HG03521 (cell line): ENCODE data around the gene MGAT4B.
A peak's percentile ranks its signal among the peaks of the same experiment; 100 is the strongest.

Experiments
- ATAC-seq: cut with Tn5 transposase; IDR thresholded peaks from one replicate; pipeline ENCODE4 v1.9.1; 2021; ENCODE audit warnings: mild to moderate bottlenecking, moderate library complexity; ENCODE audit not compliant: unreplicated experiment

The MGAT4B gene

DNA sequence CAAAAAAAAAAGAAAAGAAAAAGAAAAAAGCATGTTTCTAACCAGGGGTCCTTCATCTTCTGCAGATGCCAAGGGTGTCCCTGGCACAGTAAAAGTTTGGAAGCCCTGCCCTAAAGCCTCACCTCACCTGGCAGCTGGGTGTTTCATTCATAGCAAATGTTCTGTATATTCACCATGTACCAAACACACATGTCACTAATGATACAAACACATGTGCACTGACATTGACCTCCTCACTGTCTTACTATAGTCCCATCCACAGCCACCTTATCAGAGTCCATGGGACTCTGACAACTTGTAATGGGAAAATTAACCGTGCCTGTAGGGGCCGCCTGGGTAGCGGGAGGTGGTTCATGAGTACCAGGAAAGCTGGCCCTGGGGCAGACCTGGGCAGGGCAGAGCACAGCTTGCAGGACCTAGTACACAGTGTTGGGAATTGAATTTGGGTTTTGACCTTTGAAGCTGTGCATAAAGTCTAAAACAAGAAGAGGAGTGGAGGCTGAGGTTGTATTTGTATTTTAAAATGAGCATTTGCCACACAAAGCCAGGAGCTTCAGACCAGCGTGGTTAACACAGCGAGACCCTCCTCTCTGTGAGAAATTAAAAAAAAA lies 6.4 kb upstream of the MGAT4B start:
- ATAC-seq: no peak

DNA sequence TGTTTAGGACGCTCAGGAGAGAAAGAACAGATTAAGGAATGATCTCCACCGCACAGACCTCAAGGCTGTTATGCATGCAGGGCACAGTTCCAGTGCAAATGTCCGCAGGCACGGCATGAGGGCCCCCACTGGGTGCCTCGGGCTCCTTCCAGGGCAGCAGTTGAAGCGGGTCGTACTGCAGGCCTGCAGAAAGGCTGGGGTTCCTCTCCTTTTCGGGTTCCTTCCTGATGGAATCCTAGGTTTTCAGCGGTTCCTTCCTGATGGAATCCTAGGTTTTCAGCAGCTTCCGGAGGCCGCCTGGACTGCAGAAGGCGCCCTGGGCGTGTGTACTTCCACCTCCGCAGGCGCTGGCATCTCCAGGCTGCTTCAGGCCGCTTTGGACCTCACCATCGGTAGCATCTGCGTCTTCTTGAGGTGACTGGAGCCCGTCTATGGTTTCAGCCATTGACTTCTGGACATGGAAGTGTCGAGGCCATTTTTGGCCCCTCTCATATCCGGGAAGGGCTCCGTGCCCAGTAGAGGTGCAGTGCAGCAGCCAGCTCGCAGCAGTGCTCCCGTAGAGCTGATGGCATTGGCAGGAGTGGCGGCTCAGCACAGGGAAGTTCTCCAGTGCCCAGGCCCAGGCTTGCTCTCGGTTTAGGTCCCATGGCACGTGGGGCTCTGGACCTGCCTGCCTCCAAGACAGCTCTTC lies 5.6 kb upstream of the MGAT4B start:
- ATAC-seq: no peak

DNA sequence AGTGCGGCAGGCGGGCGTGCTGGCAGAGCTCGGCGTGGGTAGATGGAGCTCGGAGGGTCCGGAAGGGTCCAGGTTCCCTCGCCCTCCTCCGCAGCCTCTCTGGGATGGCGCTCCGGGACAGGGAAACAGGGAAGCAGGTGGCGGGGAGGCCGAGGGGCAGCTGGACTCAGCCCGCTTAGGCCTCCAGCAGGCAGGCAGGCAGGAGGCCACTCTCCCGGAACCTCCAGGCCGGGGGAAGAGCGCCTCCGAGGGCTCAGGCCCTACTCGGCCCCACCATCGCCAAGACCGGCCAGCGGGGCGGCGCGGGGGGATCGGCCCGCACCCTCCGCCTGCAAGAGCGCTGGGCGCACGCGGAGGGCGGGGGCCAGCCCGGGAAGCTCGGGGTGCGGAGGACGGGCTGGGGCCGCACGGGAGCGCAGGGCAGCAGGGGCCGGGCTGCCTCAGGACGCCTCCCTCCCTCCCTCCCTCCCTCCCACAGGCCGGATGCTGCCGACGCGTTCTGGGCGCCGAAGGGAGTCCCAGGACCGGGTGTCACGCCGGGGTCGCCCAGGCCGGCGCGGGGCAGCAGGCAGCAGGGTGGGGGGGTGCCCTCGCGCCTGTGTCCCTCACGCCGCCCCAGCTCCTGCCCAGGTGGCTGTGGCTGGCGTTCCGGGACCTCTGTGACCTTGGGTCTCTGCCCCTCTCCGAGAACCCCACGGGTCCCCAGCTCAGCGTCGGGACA lies 977 bp downstream of the MGAT4B start:
- peak; percentile 10 for ATAC-seq

DNA sequence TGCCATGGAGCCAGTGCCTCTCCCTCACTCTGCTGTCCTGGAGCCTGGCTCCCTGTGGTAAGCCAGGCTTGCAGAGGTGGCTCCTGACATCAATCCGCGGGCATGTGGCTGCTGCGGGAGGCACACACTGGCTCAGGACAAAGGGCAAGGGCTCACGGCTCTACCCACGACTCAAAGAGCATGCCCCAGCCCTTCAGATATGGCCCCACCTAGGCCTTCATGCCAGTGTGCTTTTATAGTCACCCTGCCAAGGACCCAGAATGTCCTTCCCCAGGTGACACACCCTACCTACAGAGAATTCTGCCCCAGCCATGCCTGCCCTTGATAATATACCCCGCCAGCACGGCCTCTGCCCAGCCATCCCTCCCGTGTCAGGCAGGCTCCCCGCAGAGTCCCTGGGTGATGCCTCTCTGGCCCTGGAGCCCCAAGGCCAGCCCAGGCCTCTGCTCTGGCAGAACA lies 1.6 kb downstream of the MGAT4B start:
- no peak for ATAC-seq

DNA sequence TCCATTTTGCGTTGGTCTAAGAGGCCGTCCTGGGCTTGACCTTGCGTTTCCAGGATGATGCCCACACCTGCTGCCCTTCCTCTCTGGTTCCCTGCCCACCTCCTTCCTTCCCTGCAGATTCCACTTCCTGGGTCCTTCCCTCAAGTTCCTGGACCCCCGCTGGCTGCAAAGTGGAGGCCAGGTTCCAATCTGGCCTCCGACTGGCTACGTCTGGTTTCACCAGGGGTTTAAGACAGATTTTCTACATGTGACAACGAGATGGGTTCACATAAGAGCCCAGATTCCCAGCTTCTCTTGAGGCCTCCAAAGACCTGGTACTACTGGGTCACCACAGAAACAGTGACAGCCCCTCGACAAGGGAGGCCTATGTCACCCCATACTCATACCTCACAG lies 2.1 kb downstream of the MGAT4B start:
- ATAC-seq: no peak

DNA sequence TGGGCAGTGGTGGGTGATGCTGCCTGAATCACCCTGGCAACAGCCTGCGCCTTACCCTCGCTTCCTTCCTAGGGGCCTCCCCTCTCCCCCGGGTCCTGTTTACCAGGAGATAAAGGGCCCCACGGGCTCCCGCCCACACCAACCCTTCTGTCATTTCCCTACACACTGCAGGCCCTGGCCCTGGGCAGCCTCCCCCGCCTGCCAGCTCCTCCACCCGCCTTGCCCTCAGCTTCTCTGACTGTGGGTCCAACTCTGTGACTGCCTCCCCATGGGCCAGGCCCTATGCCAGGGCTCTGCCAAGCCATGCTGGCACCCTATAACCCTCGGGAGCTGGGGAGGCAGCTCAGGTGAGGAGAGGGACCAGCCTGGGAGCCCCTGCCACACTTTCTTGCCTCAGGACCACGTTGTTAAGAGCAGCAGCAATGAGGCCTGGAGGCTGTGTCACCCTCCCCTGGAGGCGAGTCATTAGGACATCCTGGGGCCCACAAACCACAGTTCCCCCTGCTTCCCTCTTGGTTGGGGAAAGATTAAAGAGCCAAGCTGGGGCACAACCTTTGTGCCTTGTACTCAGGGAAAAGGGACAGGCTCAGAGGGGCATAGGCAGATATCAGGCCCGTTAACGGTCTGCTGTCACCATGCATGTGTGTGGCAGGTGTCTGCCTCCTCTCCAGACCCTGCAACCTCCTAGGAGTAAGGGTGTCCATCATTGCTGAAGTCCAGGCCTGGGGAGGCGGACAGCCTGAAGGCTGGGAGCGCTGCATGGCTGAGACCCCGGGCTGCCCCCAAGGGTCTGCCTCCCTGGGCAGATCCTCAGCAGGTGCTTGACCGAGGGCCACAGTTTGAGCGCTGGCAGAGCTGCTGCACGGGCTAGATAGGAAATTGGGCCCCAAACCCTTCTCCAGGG lies 2.8 kb downstream of the MGAT4B start:
- no peak for ATAC-seq

DNA sequence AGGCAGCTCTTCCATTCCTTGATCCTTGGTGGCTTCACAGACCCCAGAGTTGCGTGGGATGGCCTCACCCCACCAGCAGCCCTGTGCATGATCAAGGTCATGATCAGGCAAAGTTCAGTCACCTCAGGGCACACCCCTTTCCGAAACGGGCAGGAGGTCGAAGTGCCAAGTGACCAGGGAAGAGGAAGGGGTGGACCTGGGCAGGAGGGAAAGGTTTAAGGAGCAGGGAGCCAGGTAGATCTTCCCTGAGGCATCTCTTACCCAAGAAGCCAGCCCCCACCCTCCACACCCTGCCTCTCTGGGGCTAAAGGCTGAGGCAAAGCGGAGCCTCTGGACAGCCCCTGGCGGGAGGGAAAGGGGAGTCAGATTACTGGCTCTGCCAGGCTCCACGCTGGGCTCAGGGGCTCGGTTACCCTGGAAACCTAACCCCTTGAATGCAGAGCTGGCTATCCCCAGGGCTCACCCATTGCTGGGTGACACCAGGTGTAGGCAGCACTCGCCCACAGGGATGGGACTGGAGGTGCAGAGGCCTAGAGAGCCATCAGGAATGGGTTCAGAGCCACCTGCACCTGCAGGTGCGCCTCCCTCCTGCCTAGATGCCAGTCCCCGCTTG lies 3.6 kb downstream of the MGAT4B start:
- no peak for ATAC-seq

DNA sequence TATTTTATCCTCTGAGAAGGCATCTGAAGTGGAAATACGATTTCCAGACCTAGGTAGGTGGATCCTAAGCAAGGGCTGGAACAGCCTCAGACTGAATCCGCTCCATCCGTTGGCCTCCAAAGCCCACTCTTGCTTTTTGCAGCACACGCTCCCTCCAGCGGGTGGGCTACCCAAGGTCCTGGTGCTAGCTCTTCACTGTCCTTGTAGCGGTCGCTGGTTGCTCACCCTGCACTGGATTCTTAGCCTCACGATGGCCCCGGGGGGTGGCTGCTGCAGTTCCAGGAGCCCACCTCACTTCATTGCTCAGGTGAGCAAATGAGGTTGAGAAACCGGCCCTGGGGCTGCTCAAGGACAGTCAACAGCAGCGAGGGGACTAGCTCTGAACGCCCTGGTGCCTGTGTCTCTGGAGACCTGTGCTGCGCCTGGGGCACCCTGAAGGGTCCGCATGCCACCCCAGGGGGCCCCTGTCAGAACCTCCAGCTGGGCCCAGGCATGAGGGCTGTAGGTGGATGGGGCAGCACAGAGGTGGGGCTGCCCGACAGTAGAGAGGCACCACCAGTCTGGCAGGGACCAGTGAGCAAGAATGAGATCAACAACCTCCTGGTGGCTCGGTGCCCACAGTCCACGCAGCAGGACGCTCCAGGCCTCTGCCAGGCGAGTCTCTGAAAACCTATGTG lies 4.3 kb downstream of the MGAT4B start:
- ATAC-seq: no peak

DNA sequence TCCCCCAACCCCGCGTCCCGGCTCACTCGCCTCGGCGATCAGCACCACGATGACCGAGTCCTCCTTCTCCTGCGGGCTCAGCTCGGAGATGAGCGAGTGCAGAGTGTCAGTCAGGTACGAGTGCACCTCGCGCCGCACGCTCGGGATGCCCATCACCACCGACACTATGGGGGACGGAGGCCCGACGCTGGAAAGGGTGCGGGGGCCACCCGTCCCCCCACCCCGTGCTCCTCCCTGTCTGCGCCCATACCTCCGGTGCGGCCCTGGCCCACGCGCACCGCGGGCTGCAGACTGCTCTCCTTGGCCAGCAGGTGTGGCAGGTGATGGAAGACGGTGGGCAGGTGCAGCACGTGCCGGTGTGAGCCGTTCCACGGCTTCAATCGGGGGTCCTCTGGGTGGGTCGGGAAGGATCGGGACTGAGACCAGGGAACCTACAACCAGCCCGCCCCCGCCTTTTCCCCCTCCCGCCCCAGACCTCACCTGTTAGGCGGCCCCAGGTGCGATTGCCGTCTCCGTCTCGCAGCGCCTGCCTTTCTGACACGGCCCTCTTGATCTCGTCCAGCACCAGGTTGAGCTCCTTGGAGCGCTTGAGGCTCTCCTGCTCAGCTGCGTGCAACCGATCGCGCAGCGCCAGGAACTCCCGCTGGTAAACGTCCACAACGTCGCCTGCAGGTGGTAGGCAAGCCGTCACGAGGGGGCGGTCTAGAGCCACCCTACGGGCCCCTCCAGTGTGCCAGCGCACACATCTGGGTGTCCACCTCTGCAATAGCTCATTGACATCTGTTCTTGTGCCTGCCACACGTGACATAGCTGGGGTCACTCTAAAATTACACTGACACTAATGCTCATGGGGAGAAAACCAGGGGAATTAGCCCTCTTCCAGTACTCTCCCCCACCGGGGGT lies 5.1 kb downstream of the MGAT4B start:
- no peak for ATAC-seq

DNA sequence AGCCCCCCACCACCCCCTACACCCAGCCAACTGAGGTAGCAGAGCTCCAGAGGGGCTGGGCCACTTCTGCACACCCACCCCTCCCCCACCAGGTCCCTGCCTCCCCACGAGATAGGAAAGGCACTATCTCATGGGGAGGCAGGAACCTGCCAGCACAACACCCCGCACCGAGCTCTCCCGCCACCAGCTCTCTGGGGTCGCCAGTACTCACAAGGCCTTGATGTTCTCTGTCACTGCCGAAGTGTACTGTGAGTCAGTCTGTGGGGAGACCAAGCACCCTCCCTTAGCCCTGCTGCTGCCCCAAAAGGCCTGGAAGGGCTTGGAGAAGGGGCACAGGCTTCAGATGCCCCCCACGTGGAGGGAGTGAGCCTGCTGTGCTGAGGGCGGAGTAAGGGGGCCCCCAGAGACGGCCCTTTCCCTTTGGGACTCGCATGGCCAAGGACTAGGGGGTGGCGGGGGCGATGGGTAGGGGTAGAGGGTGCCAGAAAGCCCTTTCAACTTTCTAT lies 5.9 kb downstream of the MGAT4B start:
- no peak for ATAC-seq

DNA sequence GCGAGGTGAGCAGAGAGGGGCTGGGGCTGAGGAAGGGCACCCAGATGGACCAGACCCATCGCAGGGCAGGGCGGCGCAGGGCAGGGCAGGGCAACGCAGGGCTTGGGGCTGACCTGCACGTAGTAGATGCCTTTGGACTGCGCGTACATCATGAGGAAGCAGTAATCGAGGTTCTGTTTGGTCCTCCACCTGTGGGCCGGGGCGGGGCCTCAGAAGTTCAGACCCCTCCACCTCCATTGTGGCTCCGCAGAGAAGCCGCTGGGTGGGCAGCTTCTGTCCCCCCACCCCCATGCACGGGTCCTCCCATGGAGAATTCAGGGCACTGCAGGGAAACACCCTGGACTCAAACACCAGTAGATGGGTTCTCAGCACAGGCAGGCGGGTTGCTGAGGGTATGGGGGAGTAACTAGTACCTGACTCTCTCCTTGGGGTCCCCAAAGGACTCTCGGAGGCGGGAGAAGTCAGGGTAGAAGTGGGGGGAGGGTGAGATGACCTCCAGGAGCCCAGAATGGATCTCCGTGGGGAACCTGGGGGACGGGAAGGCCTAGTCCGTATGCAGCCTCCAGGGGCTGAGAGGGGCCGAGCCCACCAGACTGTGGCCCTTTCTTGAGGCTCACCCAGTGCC lies 6.5 kb downstream of the MGAT4B start:
- no peak for ATAC-seq

DNA sequence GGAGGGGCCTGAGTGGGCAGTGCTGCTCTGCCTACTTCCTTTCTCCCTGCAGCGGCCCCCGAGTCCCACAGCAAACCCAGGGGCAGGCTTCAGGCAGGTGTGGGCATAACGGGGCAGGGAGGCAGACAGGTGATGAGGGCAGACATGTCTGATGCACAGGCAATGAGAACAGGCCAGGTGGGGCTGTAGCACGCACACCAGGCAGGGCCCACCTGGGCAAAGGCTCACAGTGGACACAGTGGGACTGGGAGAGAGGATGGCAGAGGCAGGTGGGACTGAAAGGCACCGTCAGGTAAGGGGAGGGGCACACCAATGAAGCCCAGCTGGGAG lies 7.1 kb downstream of the MGAT4B start:
- no peak for ATAC-seq

DNA sequence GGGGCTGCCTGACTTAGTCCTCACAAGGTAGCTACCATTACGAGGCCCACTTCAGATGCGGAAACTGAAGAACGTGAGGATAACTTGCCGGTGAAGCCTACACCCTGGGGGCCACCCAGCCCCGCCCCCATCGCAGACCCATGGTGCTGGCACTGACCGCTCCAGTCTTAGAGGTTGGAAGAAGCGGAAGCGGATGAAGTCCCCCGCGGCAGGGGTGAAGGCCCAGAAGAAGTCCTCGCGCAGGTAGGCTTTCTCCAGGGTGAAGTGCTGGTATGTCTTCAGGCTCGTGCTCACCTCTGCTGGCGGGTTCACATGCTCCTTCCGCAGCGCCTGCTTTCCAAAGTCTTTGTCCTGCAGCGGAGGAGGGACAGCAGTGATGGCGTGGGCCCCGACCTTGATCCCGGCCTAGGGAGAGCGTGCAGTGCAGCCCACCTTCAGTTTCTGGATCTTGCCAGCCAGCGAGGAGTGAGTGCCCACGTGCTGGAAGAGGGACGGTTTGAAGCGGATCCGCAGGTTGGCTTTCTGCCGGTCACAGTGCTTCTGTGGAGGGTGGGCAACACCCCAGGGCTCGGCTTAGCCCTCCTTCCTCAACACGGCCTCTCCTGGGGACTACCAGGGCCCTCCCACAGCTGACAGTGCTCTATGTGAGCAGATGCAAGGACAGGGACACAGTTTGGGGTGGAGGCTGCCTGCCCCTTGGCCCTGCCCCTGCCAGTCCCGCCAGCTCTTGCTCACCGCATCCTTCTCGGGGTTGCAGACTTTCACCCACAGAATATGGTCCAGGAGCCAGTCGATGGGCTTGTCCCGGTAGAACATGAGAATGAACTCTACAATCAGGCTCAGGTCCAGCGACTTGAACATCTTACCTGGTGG lies 7.7 kb downstream of the MGAT4B start:
- no peak for ATAC-seq

DNA sequence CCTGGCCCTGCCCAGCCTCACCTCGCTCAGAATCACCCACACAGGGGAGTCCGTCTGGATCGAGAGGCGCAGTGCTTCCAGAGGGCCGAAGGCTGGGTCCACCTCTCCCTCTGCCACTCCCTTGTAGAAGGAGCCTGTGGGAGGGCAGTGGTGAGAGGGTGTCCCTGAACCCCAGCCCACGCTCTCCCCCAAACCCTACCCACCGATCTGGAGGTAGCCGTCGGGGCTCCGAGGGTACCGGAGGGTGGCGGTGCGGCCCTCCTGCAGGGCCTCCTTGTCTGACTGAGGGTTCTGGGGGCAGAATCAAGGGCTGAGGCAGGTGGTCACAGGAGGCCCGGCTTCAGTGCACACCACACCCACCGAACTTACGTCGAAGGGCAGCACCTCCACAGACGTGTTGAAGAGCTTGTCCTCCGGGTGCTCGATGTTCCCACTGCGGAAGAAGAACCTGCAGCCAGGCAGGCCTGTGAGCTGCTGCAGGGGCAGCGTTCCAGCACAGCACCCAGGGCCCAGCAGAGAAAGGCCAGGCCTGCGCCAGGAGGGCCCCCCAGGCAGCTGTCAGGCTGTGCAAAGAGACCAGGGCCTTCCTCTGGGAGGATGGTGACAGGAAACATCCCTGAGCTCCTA lies 8.4 kb downstream of the MGAT4B start:
- no peak for ATAC-seq

DNA sequence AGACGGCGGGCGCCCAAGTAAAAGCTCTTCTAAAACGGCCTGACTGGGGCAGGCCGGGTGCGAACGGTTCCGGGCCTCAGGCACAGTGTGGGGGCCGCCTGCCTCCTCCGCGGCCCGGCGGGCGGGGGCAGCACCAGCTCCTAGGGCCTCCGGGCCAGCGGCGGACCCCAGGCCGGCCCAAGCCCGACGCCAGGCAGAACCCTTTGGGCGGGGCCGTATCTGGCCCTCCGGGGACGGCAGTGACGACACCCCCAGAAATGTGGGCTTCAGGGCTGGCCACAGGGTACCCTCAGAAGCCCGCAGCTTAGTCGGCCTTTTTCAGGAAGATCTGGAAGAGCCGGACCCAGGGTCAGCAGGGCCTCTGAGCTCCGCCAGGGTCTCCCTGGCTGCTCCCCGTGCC lies 8.9 kb downstream of the MGAT4B start:
- no peak for ATAC-seq

DNA sequence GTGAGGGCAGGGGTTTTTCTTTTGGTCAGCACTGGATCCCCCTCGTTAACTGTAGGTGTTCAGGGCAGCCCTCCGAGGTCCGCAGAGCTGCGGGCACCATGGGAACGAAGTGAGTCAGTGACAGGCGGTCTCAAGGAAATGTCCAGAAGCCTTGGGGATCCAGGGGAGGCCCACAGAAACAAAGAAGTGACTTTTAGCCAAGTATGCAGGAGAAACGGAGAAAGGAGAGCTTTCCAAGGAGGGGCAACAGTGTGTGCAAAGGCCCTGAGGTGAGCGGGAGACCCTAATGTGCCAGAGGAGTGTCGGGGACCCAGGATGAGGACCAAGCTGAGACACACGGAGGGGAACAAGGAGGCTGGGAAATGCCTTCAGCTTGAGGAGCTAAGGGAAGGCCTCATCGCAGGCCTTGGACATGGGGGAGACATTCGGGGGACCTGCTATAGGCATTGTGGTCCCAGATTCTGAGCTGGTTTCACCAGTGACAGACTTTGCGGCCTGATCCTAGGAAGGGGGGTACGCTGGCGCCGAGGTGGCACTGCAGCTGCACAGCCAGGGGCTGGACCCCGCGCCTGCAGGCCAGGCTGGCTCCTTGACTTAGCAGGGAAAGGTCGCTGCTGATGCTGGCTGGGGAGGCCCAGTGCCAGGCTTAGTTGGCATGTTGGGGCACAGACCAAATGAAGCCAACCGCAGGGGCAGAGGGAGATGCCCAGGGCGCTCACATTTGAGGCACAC lies 9.6 kb downstream of the MGAT4B start:
- ATAC-seq: no peak
